PC-9 (cell line): ENCODE measurements around the gene CWC25. TPM values are rescaled to one million over a fixed set of nuclear protein-coding genes. Genes with fewer than 3 reads are reported as not detected.
A peak's percentile ranks its signal among the peaks of the same experiment; 100 is the strongest.

Source experiments
- BruUV-seq: library from RNA; stranded (reverse); fragments of 400-500 nt; replicated peaks from 2 replicates; lab custom pipeline; 2021; lab: Mats Ljungman, UMichigan
- CTCF ChIA-PET: fragments of 300-600 bp; sonication (Branson Sonifier 250); formaldehyde crosslinking; loops from one replicate; lab custom pipeline; 2022; ENCODE audit warnings: antibody characterized with exemption; lab: Charles Lee
- POLR2A ChIA-PET: fragments of 300-600 bp; sonication (Branson Sonifier 250); formaldehyde crosslinking; loops from one replicate; lab custom pipeline; 2022; ENCODE audit warnings: antibody characterized with exemption; ENCODE audit not compliant: unreplicated experiment; lab: Charles Lee
- DNase-seq, 2 experiments: peaks; one replicate each; pipeline versions ENCODE4 v3.0.0 to v3.0.0-alpha.2; 2015 to 2022; ENCODE audit warnings: mixed read lengths in 1 of 2
- H2AFZ ChIP-seq: fragments of 200-600 bp; sonication (generic); 2 replicates; pipeline ENCODE4 v1.8.1; 2017; ENCODE audit warnings: antibody characterized with exemption
- H3F3A ChIP-seq: fragments of 200-600 bp; sonication (generic); 2 replicates; pipeline ENCODE4 v1.8.1; 2017; ENCODE audit warnings: antibody characterized with exemption, mild to moderate bottlenecking, low read depth; ENCODE audit not compliant: insufficient read depth
- H3K27ac ChIP-seq: fragments of 200-600 bp; sonication (generic); 2 replicates; pipeline ENCODE4 v1.6.1; 2016; ENCODE audit warnings: mixed run types
- H3K27me3 ChIP-seq: fragments of 200-600 bp; sonication (generic); 2 replicates; pipeline ENCODE4 v1.6.1; 2016; ENCODE audit warnings: low read depth, mixed run types; ENCODE audit not compliant: insufficient read depth
- H3K36me3 ChIP-seq: fragments of 200-600 bp; sonication (generic); 2 replicates; pipeline ENCODE4 v1.6.1; 2016; ENCODE audit warnings: low read depth, mixed run types
- H3K4me1 ChIP-seq: fragments of 200-600 bp; sonication (generic); replicated peaks from 2 replicates; pipeline ENCODE4 v1.6.1; 2016; ENCODE audit warnings: mixed run types; ENCODE audit not compliant: insufficient read depth
- H3K4me2 ChIP-seq: fragments of 200-600 bp; sonication (generic); 2 replicates; pipeline ENCODE4 v1.6.1; 2017; ENCODE audit warnings: mixed run types
- H3K4me3 ChIP-seq: fragments of 200-600 bp; sonication (generic); 2 replicates; pipeline ENCODE4 v1.6.1; 2016; ENCODE audit warnings: mixed run types
- H3K79me2 ChIP-seq: fragments of 200-600 bp; sonication (generic); 2 replicates; pipeline ENCODE4 v1.6.1; 2017; ENCODE audit warnings: low read depth, mixed run types
- H3K9me2 ChIP-seq: fragments of 200-600 bp; sonication (generic); 2 replicates; pipeline ENCODE4 v1.8.1; 2017; ENCODE audit warnings: mild to moderate bottlenecking; ENCODE audit not compliant: insufficient read depth
- H3K9me3 ChIP-seq: fragments of 200-600 bp; sonication (generic); 2 replicates; pipeline ENCODE4 v1.8.1; 2016; ENCODE audit warnings: low read depth; ENCODE audit not compliant: insufficient read depth
- H4K20me1 ChIP-seq: fragments of 200-600 bp; sonication (generic); 2 replicates; pipeline ENCODE4 v1.8.1; 2017; ENCODE audit not compliant: insufficient read depth
- CTCF ChIP-seq: fragments of 200-600 bp; sonication (generic); conservative IDR thresholded peaks from 2 replicates; pipeline ENCODE4 v1.6.1; 2017; ENCODE audit warnings: mixed run types, antibody characterized with exemption, mild to moderate bottlenecking, moderate library complexity
- EZH2 ChIP-seq: fragments of 200-600 bp; sonication (generic); IDR thresholded peaks from 2 replicates; pipeline ENCODE4 v1.8.0; 2017; ENCODE audit warnings: antibody characterized with exemption, low read depth
- intact Hi-C: fragments of 100-400 bp; cut with micrococcal nuclease; formaldehyde crosslinking; loops from one replicate; pipeline ENCODE4 v1.10.0; 2022; ENCODE audit not compliant: unreplicated experiment
- total RNA-seq: library from RNA; stranded (reverse); gene quantifications from 2 replicates; pipeline ENCODE4 v1.2.3, GENCODE V29; 2021

The CWC25 gene
- total RNA-seq, 1 experiment from 2014 or later = 13.7 TPM

DNA sequence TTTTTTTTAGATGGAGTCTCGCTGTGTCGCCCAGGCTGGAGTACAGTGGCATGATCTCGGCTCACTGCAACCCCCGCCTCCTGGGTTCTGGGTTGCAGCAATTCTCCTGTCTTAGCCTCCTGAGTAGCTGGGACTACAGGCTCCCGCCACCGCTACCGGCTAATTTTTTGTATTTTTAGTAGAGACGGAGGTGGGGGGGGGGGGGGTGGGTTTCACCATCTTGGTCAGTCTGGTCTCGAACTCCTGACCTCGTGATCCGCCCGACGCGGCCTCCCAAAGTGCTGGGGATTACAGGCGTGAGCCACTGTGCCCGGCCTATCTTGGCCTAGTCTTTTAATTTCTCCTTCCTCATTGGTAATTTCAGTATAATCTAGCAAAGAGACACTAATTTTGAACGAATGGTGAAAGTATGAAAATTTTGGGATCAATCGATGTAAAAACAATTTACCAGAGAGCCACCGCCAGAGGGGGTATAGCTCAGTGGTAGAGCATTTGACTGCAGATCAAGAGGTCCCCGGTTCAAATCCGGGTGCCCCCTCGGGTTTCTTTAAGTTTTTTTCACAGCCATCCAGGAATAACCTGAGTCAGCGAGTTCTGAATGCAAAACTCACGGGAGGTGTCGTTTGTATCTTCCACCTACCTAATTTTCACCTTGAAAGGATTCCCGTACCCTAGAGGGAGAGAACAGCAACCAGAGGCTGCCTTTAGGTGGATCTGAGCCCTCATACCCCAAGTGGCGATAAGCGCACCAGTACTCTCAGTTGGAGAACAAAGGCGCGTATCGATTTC lies 42.3 kb upstream of the CWC25 start:
- Histone ChIP-seq H3K9me3 (no peaks in the 10 kb centered on the region), H3K79me2 (peaks cover 23% of the 10 kb centered on the region), H3K9me2 (no peaks in the 10 kb centered on the region), H3K4me2 (peak overlapping the region; percentile 80), H3K27ac (peak overlapping the region; percentile 35), H3K4me1 (peaks cover 37% of the 10 kb centered on the region), H3K27me3 (no peaks in the 10 kb centered on the region), H3K36me3 (no peaks in the 10 kb centered on the region), H3K4me3 (peak overlapping the region; percentile 97; the same call in 1 of the 2 replicates), H2AFZ (peak overlapping the region; percentile 59), H4K20me1 (peaks cover 5% of the 10 kb centered on the region; the same call in 1 of the 2 replicates), H3F3A (peaks cover 60% of the 10 kb centered on the region)
- BruUV-seq = no TSS peak
- intact Hi-C loops = loop anchor here (5.0 to 10.0 kb wide), 2 partner anchors 63 to 415 kb away; no protein-coding TSS in a partner anchor
- ChIA-PET POLR2A (interaction anchor here (0.6 kb wide), 2 partner anchors 14 to 105 kb away, joined by 3 to 5 read pairs; no protein-coding TSS in a partner anchor), CTCF (interaction anchor here (1.0 kb wide), 1 partner anchor 286 kb away, joined by 4 read pairs; no protein-coding TSS in a partner anchor)
- DNase-seq = peak; percentile 68 to 70
- TF ChIP-seq CTCF = peak; percentile 35; the same call in 1 of the 2 replicates
- TF ChIP-seq EZH2 = no peak

DNA sequence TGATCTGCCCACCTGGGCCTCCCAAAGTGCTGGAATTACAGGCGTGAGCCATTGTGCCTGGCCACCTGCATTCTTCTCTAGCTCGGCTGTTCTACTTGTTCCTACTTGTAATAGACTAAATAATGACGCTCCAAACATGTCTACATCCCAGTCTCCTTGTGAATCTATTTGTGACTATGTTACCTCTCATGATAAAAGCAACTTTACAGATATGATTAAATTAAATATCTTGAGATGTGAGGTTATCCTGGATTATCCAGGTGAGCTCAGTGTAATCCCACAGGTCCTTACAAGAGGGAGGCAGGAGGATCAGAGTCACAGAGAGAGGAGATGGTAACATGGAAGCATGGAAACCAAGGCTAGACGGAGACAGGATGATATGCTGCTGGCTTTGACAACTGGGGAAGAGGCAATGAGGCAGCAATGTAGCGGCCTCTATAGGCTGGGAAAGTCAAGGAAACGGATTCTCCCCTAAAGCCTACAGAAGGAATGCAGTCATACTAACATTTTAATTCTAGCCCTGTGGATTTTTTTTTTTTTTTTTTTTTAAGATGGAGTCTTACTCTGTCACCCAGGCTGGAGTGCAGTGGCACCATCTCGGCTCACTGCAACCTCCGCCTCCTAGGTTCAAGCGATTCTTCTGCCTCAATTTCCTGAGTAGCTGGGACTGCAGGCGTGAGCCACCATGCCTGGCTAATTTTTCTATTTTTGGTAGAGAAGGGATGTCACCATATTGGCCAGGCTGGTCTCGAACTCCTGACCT lies 39.7 kb upstream of the CWC25 start:
- no peak for TF ChIP-seq EZH2
- TF ChIP-seq CTCF = no peak
- no peaks in the 10 kb centered on the region for H3K9me3 ChIP-seq
- DNase-seq = no peak
- no peaks in the 10 kb centered on the region for H3K9me2 ChIP-seq
- H3K36me3 ChIP-seq = no peaks in the 10 kb centered on the region
- BruUV-seq = no TSS peak
- no peaks in the 10 kb centered on the region for H4K20me1 ChIP-seq
- no peaks in the 10 kb centered on the region for H3K27me3 ChIP-seq
- H3K4me3 ChIP-seq = no peak overlapping the region
- ChIA-PET POLR2A (interaction anchor here (0.7 kb wide), 1 partner anchor 11 kb away, joined by 3 read pairs; no protein-coding TSS in a partner anchor), CTCF (no interaction called here)
- H2AFZ ChIP-seq = no peak overlapping the region
- peaks cover 48% of the 10 kb centered on the region; the same call in 1 of the 2 replicates for H3F3A ChIP-seq
- H3K79me2 ChIP-seq = no peaks in the 10 kb centered on the region
- intact Hi-C loops = loop anchor here (5.0 to 10.0 kb wide), 2 partner anchors 60 to 413 kb away; no protein-coding TSS in a partner anchor
- H3K4me2 ChIP-seq = no peak overlapping the region
- peaks cover 29% of the 10 kb centered on the region for H3K4me1 ChIP-seq
- no peak overlapping the region for H3K27ac ChIP-seq

DNA sequence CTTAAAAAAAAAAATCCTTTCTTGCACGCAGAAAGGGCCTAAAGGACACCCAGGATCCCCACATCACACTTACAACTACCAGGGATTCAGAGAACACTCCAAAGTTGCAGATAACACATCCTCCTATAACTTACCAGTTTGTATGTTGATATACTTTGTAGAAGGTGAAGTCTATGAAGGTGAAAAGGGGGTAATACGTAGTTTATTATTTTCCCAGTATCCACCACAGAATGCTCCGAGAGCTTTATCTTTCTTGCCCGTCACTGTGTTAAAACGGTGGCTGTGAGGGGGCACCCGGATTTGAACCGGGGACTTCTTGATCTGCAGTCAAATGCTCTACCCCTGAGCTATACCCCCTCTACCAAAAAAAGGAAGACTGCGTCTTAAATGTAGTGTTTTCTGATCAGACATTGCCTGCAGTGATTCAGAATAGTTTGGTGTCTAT lies 36.3 kb upstream of the CWC25 start:
- Histone ChIP-seq H3K9me2 (no peaks in the 10 kb centered on the region), H3K9me3 (no peaks in the 10 kb centered on the region), H3K27ac (no peak overlapping the region), H3F3A (peaks cover 25% of the 10 kb centered on the region; the same call in 1 of the 2 replicates), H3K79me2 (no peaks in the 10 kb centered on the region), H2AFZ (no peak overlapping the region), H3K4me3 (no peak overlapping the region), H3K4me2 (no peak overlapping the region), H3K27me3 (no peaks in the 10 kb centered on the region), H3K4me1 (peaks cover 15% of the 10 kb centered on the region), H3K36me3 (no peaks in the 10 kb centered on the region), H4K20me1 (no peaks in the 10 kb centered on the region)
- intact Hi-C loops = loop anchor here (10.0 kb wide), 1 partner anchor 57 kb away; no protein-coding TSS in a partner anchor
- CTCF ChIA-PET = no interaction called here
- no peak for DNase-seq
- TF ChIP-seq CTCF (no peak), EZH2 (no peak)
- no TSS peak for BruUV-seq
- POLR2A ChIA-PET = no interaction called here
